WTC11 (cell line): ENCODE results near the gene ACADVL. TPM values are rescaled to one million over a fixed set of nuclear protein-coding genes. Genes with fewer than 3 reads are reported as not detected.

Source experiments
- ATAC-seq: fragments of 200-7000 bp; cut with Tn5 transposase; 2 replicates; pipeline ENCODE4 v1.10.0; 2021; ENCODE audit warnings: mild to moderate bottlenecking, moderate library complexity
- CTCF ChIA-PET: fragments of 300-600 bp; sonication (Branson Sonifier 250); formaldehyde crosslinking; loops from one replicate; lab custom pipeline; 2021; ENCODE audit warnings: antibody characterized with exemption; lab: Charles Lee
- POLR2A ChIA-PET: fragments of 350-600 bp; sonication (Branson Sonifier 250); formaldehyde crosslinking; loops from one replicate; lab custom pipeline; 2021; ENCODE audit warnings: antibody characterized with exemption; lab: Charles Lee
- DNase-seq: peaks from one replicate; pipeline ENCODE4 v3.0.0; 2021; ENCODE audit warnings: low spot score
- H3K27ac Mint-ChIP-seq: 2 replicates; pipeline ENCODE4 v1.8.0; 2021; ENCODE audit warnings: mixed read lengths
- H3K27me3 Mint-ChIP-seq: 2 replicates; pipeline ENCODE4 v1.8.0; 2021; ENCODE audit warnings: low read depth, mild to moderate bottlenecking, moderate library complexity, mixed read lengths
- H3K36me3 Mint-ChIP-seq: 2 replicates; pipeline ENCODE4 v1.8.0; 2021; ENCODE audit warnings: mixed read lengths
- H3K4me1 Mint-ChIP-seq: 2 replicates; pipeline ENCODE4 v1.8.0; 2022; ENCODE audit warnings: mixed read lengths
- H3K4me3 Mint-ChIP-seq: 2 replicates; pipeline ENCODE4 v1.8.0; 2021; ENCODE audit warnings: mild to moderate bottlenecking, moderate library complexity, mixed read lengths
- H3K9me3 Mint-ChIP-seq: 2 replicates; pipeline ENCODE4 v1.8.0; 2021; ENCODE audit warnings: mixed read lengths
- CBFB ChIP-seq: sonication (generic); formaldehyde crosslinking; IDR thresholded peaks from 2 replicates; pipeline ENCODE4 v1.8.1; 2022; ENCODE audit warnings: mild to moderate bottlenecking, low read depth, missing genetic modification reagents
- CREM ChIP-seq: sonication (generic); formaldehyde crosslinking; IDR thresholded peaks from 2 replicates; pipeline ENCODE4 v1.8.1; 2022; ENCODE audit warnings: mild to moderate bottlenecking, missing genetic modification reagents, moderate library complexity
- ESRRA ChIP-seq: sonication (generic); formaldehyde crosslinking; IDR thresholded peaks from 2 replicates; pipeline ENCODE4 v1.8.1; 2022; ENCODE audit warnings: mild to moderate bottlenecking, missing genetic modification reagents, borderline replicate concordance
- FOXP1 ChIP-seq: sonication (generic); formaldehyde crosslinking; IDR thresholded peaks from 2 replicates; pipeline ENCODE4 v1.8.0; 2022; ENCODE audit warnings: missing genetic modification reagents, mild to moderate bottlenecking, moderate library complexity, borderline replicate concordance
- NR3C1 ChIP-seq: sonication (generic); formaldehyde crosslinking; conservative IDR thresholded peaks from 2 replicates; pipeline ENCODE4 v1.8.1; 2023; ENCODE audit warnings: low read depth, mild to moderate bottlenecking, missing genetic modification reagents
- PRRX2 ChIP-seq: fragments of 250-450 bp; sonication (Bioruptor Pico); IDR thresholded peaks from 2 replicates; pipeline ENCODE4 v1.8.0; 2021; ENCODE audit warnings: mild to moderate bottlenecking
- ZNF423 ChIP-seq: fragments of 250-450 bp; sonication (Bioruptor Pico); IDR thresholded peaks from 2 replicates; pipeline ENCODE4 v2.1.2; 2022; ENCODE audit warnings: mild to moderate bottlenecking, moderate library complexity
- ZNF671 ChIP-seq: fragments of 250-450 bp; sonication (Bioruptor Pico); IDR thresholded peaks from 2 replicates; pipeline ENCODE4 v1.8.0; 2021; ENCODE audit warnings: mild to moderate bottlenecking
- total RNA-seq: library from RNA; stranded (reverse); gene quantifications from 3 replicates; pipeline ENCODE4 v1.2.3, GENCODE V29; 2021
- TF ChIP-seq, protein P1 (sequence below): fragments of 250-450 bp; sonication (Bioruptor Pico); IDR thresholded peaks from 2 replicates; pipeline ENCODE4 v2.1.2; 2022; ENCODE audit warnings: mild to moderate bottlenecking, moderate library complexity
- TF ChIP-seq, protein P2 (sequence below): sonication (generic); formaldehyde crosslinking; IDR thresholded peaks from 2 replicates; pipeline ENCODE4 v1.8.0; 2022; ENCODE audit warnings: mild to moderate bottlenecking, missing genetic modification reagents
- TF ChIP-seq, protein P3 (sequence below): sonication (generic); formaldehyde crosslinking; IDR thresholded peaks from 2 replicates; pipeline ENCODE4 v1.8.1; 2023; ENCODE audit warnings: mild to moderate bottlenecking, missing genetic modification reagents, moderate library complexity
- TF ChIP-seq, protein P4 (sequence below): sonication (generic); formaldehyde crosslinking; conservative IDR thresholded peaks from 2 replicates; pipeline ENCODE4 v1.8.1; 2022; ENCODE audit warnings: mild to moderate bottlenecking, missing genetic modification reagents
- TF ChIP-seq, protein P5 (sequence below): fragments of 250-450 bp; sonication (Bioruptor Pico); IDR thresholded peaks from 2 replicates; pipeline ENCODE4 v1.9.0; 2021; ENCODE audit warnings: moderate library complexity, mild to moderate bottlenecking, inconsistent platforms, borderline replicate concordance
- TF ChIP-seq, protein P6 (sequence below): sonication (generic); formaldehyde crosslinking; IDR thresholded peaks from 2 replicates; pipeline ENCODE4 v1.8.0; 2022; ENCODE audit warnings: mild to moderate bottlenecking, missing genetic modification reagents
- TF ChIP-seq, protein P7 (sequence below): fragments of 250-450 bp; sonication (Bioruptor Pico); IDR thresholded peaks from 2 replicates; pipeline ENCODE4 v1.8.0; 2021; ENCODE audit warnings: mild to moderate bottlenecking
- TF ChIP-seq, protein P8 (sequence below): sonication (generic); formaldehyde crosslinking; IDR thresholded peaks from 2 replicates; pipeline ENCODE4 v1.8.0; 2023; ENCODE audit warnings: mild to moderate bottlenecking, missing genetic modification reagents
- TF ChIP-seq, protein P9 (sequence below): sonication (generic); formaldehyde crosslinking; IDR thresholded peaks from 2 replicates; pipeline ENCODE4 v1.8.1; 2023; ENCODE audit warnings: mild to moderate bottlenecking, missing genetic modification reagents, moderate library complexity

Gene ACADVL
- total RNA-seq, 1 experiment from 2014 or later, result 236 TPM

DNA sequence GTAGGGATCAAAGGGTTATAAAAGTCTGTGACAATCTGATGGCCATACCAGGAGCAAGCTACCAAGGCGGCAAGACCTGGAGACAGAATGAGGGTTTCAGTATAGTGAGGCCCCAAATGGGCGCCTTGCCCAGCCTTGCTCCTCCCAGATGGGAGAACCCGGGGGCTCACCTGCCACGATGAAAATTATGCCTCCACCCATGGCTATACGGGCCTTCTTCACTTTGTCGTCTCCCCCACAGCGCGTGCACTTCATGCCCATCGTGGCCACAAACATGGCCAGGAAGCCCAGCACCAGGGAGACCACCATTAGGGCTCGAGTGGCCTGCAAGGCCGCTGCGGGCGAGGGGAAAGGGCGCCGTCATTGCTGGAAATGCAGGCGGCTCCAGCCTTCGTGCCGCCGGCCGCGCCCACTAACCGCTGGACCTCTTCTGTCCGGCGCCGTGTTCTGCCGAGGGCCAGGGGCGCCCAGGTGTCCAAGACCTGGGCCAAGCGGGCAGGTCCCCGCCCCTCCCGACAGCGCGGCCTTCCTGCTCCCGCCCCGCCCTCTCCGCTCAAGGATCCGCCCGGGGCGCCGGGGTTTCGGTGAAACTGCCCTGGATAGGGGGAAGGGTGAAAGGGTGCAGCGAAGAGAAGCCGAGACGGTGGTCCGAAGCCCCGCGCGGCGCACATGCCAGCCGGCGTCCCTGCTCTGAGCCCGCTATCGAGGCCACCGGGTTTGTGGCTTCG, 41.1 kb downstream of the ACADVL start (continued):
- TF ChIP-seq, protein P1, sequence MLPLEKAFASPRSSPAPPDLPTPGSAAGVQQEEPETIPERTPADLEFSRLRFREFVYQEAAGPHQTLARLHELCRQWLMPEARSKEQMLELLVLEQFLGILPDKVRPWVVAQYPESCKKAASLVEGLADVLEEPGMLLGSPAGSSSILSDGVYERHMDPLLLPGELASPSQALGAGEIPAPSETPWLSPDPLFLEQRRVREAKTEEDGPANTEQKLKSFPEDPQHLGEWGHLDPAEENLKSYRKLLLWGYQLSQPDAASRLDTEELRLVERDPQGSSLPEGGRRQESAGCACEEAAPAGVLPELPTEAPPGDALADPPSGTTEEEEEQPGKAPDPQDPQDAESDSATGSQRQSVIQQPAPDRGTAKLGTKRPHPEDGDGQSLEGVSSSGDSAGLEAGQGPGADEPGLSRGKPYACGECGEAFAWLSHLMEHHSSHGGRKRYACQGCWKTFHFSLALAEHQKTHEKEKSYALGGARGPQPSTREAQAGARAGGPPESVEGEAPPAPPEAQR (CRISPR knock-in tag), result no peak
- no peak for TF ChIP-seq CBFB (CRISPR knock-in tag)
- 0 out of 2 replicates have a peak, but pooled peaks have one; percentile 52 for TF ChIP-seq ESRRA (CRISPR knock-in tag)
- no peak; the same call in 1 of the 2 replicates for TF ChIP-seq NR3C1
- TF ChIP-seq, protein P2, sequence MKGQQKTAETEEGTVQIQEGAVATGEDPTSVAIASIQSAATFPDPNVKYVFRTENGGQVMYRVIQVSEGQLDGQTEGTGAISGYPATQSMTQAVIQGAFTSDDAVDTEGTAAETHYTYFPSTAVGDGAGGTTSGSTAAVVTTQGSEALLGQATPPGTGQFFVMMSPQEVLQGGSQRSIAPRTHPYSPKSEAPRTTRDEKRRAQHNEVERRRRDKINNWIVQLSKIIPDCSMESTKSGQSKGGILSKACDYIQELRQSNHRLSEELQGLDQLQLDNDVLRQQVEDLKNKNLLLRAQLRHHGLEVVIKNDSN, result 0 out of 2 replicates have a peak, but pooled peaks have one; percentile 13

DNA sequence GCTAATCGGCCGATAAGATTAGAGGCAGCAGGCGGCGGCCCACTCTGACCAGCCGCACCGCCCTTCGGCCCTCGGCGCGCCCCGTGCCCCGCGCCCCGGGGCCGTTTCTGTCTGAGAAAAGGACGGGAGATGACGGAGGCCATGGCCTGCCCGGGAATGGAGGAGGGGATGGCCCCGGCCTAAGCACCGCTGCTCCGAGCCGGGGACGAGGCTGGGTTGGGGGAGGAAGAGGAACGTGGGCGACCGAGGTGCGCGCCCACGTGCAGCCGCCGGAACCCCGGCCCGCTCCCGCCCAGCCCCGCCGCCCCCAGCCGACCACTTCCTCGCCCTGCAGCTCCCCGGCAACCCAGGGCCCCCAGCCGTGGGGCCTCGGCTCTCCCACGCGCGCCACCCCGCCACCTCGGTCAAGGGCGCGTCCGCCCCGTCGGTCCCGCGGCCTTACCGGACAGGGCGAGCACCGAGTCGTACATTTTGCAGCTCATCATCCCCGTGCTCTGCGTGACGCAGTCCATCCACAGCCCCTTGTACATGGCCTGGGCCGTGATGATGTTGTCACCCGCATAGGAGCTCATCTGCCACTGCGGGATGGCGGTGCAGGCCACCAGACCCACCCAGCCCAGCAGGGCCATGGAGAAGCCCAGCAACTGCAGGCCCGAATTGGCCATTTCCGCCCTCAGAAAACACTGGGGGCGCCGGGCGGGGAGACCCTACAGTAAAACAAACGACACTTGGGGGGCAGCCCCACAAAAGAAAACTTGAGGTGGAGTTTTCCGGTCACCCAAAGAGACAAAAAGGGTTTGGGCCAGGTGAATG, 41.8 kb downstream of the ACADVL start:
- Mint-ChIP-seq H3K27me3 (no peaks in the 10 kb centered on the region), H3K9me3 (no peaks in the 10 kb centered on the region), H3K4me3 (peak overlapping the region; percentile 98), H3K4me1 (peaks cover 23% of the 10 kb centered on the region), H3K36me3 (peaks cover 9% of the 10 kb centered on the region), H3K27ac (peak overlapping the region; percentile 99)
- POLR2A ChIA-PET, result interaction anchor here (1.0 kb wide), 2 partner anchors 10 to 19 kb away, joined by 5 to 6 read pairs; partner anchors contain the start of genes CTDNEP1 and GABARAP
- CTCF ChIA-PET, result interaction anchor here (1.1 to 1.4 kb wide), 2 partner anchors 13 to 19 kb away, joined by 3 to 4 read pairs; no protein-coding TSS in a partner anchor
- DNase-seq (peak; percentile 27), ATAC-seq (no peak)
- TF ChIP-seq, protein P3, sequence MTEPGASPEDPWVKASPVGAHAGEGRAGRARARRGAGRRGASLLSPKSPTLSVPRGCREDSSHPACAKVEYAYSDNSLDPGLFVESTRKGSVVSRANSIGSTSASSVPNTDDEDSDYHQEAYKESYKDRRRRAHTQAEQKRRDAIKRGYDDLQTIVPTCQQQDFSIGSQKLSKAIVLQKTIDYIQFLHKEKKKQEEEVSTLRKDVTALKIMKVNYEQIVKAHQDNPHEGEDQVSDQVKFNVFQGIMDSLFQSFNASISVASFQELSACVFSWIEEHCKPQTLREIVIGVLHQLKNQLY (CRISPR knock-in tag), result no peak
- TF ChIP-seq, protein P4, sequence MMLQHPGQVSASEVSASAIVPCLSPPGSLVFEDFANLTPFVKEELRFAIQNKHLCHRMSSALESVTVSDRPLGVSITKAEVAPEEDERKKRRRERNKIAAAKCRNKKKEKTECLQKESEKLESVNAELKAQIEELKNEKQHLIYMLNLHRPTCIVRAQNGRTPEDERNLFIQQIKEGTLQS (CRISPR knock-in tag), result no peak
- TF ChIP-seq, protein P5, sequence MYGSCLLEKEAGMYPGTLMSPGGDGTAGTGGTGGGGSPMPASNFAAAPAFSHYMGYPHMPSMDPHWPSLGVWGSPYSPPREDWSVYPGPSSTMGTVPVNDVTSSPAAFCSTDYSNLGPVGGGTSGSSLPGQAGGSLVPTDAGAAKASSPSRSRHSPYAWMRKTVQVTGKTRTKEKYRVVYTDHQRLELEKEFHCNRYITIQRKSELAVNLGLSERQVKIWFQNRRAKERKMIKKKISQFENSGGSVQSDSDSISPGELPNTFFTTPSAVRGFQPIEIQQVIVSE, result no peak
- no peak for TF ChIP-seq PRRX2 (CRISPR knock-in tag)
- TF ChIP-seq, protein P6, sequence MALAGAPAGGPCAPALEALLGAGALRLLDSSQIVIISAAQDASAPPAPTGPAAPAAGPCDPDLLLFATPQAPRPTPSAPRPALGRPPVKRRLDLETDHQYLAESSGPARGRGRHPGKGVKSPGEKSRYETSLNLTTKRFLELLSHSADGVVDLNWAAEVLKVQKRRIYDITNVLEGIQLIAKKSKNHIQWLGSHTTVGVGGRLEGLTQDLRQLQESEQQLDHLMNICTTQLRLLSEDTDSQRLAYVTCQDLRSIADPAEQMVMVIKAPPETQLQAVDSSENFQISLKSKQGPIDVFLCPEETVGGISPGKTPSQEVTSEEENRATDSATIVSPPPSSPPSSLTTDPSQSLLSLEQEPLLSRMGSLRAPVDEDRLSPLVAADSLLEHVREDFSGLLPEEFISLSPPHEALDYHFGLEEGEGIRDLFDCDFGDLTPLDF (CRISPR knock-in tag), result 0 out of 2 replicates have a peak, but pooled peaks have one; percentile 6
- no peak for TF ChIP-seq FOXP1 (CRISPR knock-in tag)
- TF ChIP-seq, protein P7, sequence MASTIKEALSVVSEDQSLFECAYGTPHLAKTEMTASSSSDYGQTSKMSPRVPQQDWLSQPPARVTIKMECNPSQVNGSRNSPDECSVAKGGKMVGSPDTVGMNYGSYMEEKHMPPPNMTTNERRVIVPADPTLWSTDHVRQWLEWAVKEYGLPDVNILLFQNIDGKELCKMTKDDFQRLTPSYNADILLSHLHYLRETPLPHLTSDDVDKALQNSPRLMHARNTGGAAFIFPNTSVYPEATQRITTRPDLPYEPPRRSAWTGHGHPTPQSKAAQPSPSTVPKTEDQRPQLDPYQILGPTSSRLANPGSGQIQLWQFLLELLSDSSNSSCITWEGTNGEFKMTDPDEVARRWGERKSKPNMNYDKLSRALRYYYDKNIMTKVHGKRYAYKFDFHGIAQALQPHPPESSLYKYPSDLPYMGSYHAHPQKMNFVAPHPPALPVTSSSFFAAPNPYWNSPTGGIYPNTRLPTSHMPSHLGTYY (CRISPR knock-in tag), result no peak
- 0 out of 2 replicates have a peak, but pooled peaks have one; percentile 42 for TF ChIP-seq ZNF671
- TF ChIP-seq, protein P8, sequence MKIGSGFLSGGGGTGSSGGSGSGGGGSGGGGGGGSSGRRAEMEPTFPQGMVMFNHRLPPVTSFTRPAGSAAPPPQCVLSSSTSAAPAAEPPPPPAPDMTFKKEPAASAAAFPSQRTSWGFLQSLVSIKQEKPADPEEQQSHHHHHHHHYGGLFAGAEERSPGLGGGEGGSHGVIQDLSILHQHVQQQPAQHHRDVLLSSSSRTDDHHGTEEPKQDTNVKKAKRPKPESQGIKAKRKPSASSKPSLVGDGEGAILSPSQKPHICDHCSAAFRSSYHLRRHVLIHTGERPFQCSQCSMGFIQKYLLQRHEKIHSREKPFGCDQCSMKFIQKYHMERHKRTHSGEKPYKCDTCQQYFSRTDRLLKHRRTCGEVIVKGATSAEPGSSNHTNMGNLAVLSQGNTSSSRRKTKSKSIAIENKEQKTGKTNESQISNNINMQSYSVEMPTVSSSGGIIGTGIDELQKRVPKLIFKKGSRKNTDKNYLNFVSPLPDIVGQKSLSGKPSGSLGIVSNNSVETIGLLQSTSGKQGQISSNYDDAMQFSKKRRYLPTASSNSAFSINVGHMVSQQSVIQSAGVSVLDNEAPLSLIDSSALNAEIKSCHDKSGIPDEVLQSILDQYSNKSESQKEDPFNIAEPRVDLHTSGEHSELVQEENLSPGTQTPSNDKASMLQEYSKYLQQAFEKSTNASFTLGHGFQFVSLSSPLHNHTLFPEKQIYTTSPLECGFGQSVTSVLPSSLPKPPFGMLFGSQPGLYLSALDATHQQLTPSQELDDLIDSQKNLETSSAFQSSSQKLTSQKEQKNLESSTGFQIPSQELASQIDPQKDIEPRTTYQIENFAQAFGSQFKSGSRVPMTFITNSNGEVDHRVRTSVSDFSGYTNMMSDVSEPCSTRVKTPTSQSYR, result no peak
- TF ChIP-seq, protein P9, sequence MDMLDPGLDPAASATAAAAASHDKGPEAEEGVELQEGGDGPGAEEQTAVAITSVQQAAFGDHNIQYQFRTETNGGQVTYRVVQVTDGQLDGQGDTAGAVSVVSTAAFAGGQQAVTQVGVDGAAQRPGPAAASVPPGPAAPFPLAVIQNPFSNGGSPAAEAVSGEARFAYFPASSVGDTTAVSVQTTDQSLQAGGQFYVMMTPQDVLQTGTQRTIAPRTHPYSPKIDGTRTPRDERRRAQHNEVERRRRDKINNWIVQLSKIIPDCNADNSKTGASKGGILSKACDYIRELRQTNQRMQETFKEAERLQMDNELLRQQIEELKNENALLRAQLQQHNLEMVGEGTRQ, result peak; percentile 5; the same call in 1 of the 2 replicates
- TF ChIP-seq, protein P2, result 0 out of 2 replicates have a peak, but pooled peaks have one; percentile 7
- no peak for TF ChIP-seq CREM
- TF ChIP-seq ZNF423 (CRISPR knock-in tag), result no peak
